Progenitor cell of endocrine pancreas (in vitro differentiated cells): ENCODE results near the gene ABITRAM. TPM values are rescaled to one million over a fixed set of nuclear protein-coding genes. Genes with fewer than 3 reads are reported as not detected.

Experiments used
- DNase-seq: peaks from one replicate; pipeline ENCODE4 v3.0.0; 2021; ENCODE audit warnings: low spot score; ENCODE audit not compliant: unreplicated experiment
- H3K27ac Mint-ChIP-seq: 2 replicates; pipeline ENCODE4 v1.8.0; 2021; ENCODE audit warnings: mild to moderate bottlenecking, moderate library complexity, mixed read lengths
- H3K27me3 Mint-ChIP-seq: 2 replicates; pipeline ENCODE4 v1.8.0; 2021; ENCODE audit warnings: mixed read lengths
- H3K36me3 Mint-ChIP-seq: 2 replicates; pipeline ENCODE4 v1.8.0; 2022; ENCODE audit warnings: mixed read lengths; ENCODE audit not compliant: insufficient read depth
- H3K4me1 Mint-ChIP-seq: 2 replicates; pipeline ENCODE4 v1.8.0; 2021; ENCODE audit warnings: low read depth, mixed read lengths
- H3K4me3 Mint-ChIP-seq: 2 replicates; pipeline ENCODE4 v1.8.0; 2021; ENCODE audit warnings: low read depth, mild to moderate bottlenecking, moderate library complexity, mixed read lengths
- H3K9me3 Mint-ChIP-seq: 2 replicates; pipeline ENCODE4 v1.8.0; 2021; ENCODE audit warnings: low read depth, mixed read lengths
- total RNA-seq: library from RNA; stranded (reverse); gene quantifications from 2 replicates; pipeline ENCODE4 v1.2.1, GENCODE V29; 2021
- TF ChIP-seq, protein P1 (sequence below): fragments of 200-600 bp; sonication (generic); IDR thresholded peaks from one replicate; pipeline ENCODE4 v1.5.0; 2021; ENCODE audit warnings: antibody characterized with exemption, mild to moderate bottlenecking; ENCODE audit not compliant: unreplicated experiment

Gene ABITRAM
- total RNA-seq, 1 donor from 2014 or later, result 14.7 TPM

DNA sequence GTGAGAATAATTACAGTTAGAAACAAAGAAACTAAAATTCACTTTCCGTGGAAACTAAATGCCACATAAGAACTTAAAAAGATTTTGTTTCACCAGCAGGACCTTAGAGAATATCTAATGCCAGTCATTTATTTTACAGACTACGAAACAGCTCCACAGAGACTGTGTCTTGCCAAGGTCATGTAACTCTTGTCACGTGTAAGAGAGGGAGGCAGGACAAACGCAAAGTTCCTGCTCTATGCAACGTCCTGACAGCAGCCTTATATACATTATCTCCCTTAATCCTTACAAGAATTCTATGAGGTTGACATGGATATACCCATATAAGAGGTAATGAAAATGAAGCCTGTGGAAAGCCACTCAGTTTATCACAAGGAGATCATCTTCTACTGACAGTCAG is 39.7 kb downstream of the ABITRAM start:
- H3K36me3 Mint-ChIP-seq, result peaks cover 34% of the 10 kb centered on the region
- no peaks in the 10 kb centered on the region for H3K27me3 Mint-ChIP-seq
- no peak overlapping the region for H3K27ac Mint-ChIP-seq
- no peaks in the 10 kb centered on the region for H3K9me3 Mint-ChIP-seq
- no peak overlapping the region for H3K4me3 Mint-ChIP-seq
- TF ChIP-seq, protein P1, sequence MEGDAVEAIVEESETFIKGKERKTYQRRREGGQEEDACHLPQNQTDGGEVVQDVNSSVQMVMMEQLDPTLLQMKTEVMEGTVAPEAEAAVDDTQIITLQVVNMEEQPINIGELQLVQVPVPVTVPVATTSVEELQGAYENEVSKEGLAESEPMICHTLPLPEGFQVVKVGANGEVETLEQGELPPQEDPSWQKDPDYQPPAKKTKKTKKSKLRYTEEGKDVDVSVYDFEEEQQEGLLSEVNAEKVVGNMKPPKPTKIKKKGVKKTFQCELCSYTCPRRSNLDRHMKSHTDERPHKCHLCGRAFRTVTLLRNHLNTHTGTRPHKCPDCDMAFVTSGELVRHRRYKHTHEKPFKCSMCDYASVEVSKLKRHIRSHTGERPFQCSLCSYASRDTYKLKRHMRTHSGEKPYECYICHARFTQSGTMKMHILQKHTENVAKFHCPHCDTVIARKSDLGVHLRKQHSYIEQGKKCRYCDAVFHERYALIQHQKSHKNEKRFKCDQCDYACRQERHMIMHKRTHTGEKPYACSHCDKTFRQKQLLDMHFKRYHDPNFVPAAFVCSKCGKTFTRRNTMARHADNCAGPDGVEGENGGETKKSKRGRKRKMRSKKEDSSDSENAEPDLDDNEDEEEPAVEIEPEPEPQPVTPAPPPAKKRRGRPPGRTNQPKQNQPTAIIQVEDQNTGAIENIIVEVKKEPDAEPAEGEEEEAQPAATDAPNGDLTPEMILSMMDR, result no peak
- H3K4me1 Mint-ChIP-seq, result no peaks in the 10 kb centered on the region
- DNase-seq, result no peak

DNA sequence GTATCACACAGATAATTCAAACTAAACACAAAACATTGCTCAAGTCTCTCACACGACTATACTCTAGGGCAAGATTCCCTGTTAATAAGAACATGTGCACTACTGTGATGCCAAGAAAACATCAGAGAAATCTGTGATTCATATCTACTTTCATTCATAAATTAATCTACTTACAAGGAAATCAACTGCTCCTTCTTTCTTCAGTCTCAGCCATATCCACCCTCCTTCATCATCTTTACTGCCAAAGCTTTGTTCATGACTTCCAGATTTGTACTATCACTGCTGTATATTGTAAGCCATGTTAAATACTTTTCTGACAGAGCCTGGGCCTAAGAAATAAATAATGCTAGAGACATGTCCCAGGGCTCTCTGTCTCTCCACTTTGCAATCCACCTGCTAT is 44.0 kb downstream of the ABITRAM start:
- Mint-ChIP-seq H3K27me3 (no peaks in the 10 kb centered on the region), H3K4me1 (no peaks in the 10 kb centered on the region), H3K4me3 (no peak overlapping the region), H3K27ac (no peak overlapping the region), H3K36me3 (peaks cover 25% of the 10 kb centered on the region), H3K9me3 (no peaks in the 10 kb centered on the region)
- no peak for DNase-seq
- TF ChIP-seq, protein P1, result no peak

DNA sequence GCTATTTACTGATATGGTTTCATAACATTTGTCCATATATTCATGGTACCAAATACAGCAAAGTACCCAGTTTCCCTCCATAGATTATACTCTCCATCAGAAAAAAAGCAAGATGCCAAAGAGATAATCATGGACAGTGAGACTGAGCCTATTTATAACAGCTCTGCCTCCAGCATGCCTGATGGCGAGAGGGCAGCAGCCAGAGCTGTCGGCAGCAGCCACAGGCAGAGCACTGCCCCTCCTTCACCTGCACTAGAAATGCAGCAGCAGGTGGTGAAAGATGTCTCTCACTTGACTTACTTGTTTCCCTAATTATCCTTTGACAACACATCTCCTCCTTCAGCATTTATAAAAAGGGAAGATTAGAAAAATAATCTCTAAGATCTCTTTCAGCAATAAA is 46.7 kb downstream of the ABITRAM start:
- Mint-ChIP-seq H3K27ac (no peak overlapping the region), H3K27me3 (no peaks in the 10 kb centered on the region), H3K9me3 (no peaks in the 10 kb centered on the region), H3K36me3 (peaks cover 16% of the 10 kb centered on the region), H3K4me3 (no peak overlapping the region), H3K4me1 (no peaks in the 10 kb centered on the region)
- DNase-seq, result no peak
- TF ChIP-seq, protein P1, result no peak

DNA sequence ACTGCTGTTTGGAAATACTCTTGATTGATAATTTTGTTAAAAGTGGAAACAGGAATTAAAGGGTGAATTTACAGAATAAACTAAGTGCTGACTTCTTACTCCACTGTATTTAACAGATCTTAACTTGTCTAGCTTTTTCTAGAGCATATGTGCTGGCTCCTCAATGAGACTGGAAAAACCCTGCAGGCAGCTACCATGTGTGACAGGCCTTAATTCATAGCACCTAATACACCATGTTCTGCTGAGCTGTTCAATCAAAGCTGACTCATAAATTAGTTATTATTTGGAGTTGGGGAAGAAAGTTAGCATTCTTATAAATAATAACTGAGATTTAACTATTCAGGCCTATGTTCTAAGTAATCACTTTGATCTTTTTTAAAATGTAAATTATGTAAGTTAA is 49.7 kb downstream of the ABITRAM start:
- DNase-seq, result no peak
- Mint-ChIP-seq H3K4me1 (no peaks in the 10 kb centered on the region), H3K36me3 (peaks cover 16% of the 10 kb centered on the region), H3K9me3 (peaks cover 8% of the 10 kb centered on the region), H3K27ac (no peak overlapping the region), H3K4me3 (no peak overlapping the region), H3K27me3 (no peaks in the 10 kb centered on the region)
- TF ChIP-seq, protein P1, result no peak

Other genes with a start within 250 kb of the ABITRAM start
- 0.16 and 0.19 TPM in 2 replicates for gene ACTL7B, start 78.4 kb upstream of the ABITRAM start, total RNA-seq
- not detected in 2 replicates for gene ACTL7A, start 72.1 kb upstream of the ABITRAM start, total RNA-seq
- gene ELP1, start 276 bp upstream of the ABITRAM start, total RNA-seq, result 41.3 and 46.6 TPM in 2 replicates
- gene CTNNAL1, start 79.1 kb downstream of the ABITRAM start, total RNA-seq, result 42.8 and 47.8 TPM in 2 replicates
- 51.1 and 57.2 TPM in 2 replicates for gene TMEM245, start 185.5 kb downstream of the ABITRAM start, total RNA-seq
- 4.9 and 6.1 TPM in 2 replicates for gene FRRS1L, start 232.8 kb downstream of the ABITRAM start, total RNA-seq